Measurements from ENCODE around the gene SERAC1.
"Not testable (repeated sequence)": the region's sequence is repeated elsewhere in the genome, so short reads cannot be mapped to it uniquely, and the experiment has no call there.

The SERAC1 gene

DNA sequence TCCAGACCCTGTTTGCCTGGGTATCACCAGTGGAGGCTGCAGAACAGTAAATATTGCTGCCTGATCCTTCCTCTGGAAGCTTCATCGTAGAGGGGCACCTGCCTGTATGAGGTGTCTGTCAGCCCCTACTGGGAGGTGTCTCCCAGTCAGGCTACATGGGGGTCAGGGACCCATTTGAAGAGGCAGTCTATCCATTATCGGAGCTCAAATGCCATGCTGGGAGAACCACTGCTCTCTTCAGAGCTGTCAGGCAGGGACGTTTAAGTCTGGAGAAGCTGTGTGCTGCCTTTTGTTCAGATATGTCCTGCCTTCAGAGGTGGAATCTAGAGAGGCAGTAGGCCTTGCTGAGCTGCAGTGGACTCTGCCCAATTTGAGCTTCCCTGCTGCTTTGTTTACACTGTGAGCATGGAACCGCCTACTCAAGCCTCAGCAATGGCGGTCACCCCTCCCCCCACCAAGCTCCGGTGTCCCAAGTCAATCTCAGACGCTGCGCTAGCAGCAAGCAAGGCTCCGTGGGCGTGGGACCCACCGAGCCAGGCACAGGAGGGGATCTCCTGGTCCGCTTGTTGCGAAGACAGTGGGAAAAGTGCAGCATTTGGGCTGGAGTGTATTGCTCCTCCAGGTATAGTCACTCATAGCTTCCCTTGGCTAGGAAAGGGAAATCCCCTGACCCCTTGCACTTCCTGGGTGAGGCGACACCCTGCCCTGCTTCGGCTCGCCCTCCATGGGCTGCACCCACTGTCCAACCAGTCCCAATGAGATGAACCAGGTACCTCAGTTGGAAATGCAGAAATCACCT is 15.3 kb upstream of the SERAC1 start:
- intact Hi-C loops (cut with DNase I); DNase-seq: not testable (repeated sequence)

DNA sequence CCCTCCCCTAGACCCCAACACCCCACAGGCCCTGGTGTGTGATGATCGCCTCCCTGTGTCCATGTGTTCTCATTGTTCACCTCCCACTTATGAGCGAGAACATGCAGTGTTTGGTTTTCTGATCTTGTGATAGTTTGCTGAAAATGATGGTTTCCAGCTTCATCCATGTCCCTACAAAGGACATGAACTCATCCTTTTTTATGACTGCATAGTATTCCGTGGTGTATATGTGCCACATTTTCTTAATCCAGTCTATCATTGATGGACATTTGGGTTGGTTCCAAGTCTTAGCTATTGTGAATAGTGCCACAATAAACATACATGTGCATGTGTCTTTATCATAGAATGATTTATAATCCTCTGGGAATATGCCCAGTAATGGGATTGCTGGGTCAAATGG is 9.7 kb upstream of the SERAC1 start:
- DNase-seq; intact Hi-C loops (cut with DNase I): not testable (repeated sequence)

DNA sequence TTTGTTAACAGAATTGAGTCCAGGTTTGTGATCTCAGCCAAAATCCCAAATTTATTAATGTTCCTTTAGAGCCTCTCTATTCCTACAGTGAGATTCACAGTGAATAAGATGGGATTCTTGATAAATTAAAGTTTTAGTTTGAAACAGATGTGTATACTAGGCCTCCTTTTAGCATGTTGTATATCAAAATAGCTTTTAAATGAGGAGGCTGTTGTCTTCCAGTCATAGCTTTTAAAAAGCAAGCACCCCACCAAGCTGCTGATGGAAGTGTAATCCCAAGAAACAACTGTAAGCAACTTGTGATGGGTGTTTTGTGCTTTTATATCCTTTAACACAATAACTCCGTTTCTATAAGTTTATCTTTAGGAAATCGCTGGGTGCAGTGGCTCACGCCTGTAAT is 7.0 kb upstream of the SERAC1 start:
- intact Hi-C loops (cut with DNase I), result no loop called here
- DNase-seq, result no peak

DNA sequence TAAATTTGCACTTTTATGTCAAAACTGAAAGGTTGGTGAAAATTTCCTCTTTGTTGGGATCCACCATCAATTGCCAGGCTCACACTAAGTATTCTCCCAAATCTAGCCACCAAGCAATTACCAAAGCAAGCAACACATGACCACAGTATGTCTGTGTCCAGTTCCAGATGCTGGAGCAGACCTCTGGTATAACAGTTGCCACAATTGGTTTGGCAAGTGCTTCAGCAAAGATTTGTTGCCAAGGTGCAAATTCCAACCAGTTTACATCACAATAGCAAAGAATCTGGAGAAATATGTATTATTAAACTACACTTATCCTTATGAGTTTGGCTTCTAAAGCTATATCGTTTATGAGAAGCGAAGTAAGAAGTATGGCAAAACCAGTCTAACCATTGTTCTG is 6.5 kb upstream of the SERAC1 start:
- no peak for DNase-seq
- intact Hi-C loops (cut with DNase I), result no loop called here

DNA sequence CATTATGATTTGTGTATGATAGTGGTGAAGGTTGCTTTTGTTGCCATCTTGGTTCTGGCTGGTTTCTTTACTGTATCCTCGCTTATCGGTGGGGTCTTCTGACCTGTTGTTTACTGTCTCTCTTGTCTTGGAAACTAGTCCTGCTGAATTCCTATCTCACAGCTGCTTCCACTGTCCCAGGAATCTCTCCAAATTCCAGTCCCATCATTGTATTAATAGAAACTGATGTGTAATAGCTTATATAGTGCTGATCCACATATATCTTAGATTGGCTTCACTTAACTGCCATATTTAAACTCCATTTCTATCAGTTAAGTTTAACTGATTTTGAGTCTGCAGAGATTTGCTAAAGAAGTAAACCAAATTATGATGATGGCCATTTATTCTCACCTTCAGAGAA is 6.0 kb upstream of the SERAC1 start:
- intact Hi-C loops (cut with DNase I), result no loop called here
- DNase-seq, result no peak

DNA sequence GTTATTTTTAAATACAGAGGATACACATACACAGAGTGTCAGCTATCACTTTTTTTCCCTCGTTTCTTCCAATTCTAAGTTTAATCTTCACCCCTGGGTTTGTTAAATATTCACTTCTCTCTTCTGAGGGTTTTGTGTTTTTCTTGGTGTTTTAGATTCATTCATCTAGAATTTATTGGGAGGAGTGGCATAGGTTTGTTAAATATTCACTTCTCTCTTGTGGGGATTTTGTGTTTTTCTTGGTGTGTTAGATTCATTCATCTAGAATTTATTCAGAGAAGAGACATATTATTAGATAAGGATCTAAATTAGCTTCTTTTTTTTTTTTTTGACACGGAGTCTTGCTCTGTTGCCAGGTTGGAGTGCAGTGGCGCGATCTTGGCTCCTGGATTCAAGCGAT is 3.9 kb upstream of the SERAC1 start:
- DNase-seq, result no peak
- intact Hi-C loops (cut with DNase I), result no loop called here

DNA sequence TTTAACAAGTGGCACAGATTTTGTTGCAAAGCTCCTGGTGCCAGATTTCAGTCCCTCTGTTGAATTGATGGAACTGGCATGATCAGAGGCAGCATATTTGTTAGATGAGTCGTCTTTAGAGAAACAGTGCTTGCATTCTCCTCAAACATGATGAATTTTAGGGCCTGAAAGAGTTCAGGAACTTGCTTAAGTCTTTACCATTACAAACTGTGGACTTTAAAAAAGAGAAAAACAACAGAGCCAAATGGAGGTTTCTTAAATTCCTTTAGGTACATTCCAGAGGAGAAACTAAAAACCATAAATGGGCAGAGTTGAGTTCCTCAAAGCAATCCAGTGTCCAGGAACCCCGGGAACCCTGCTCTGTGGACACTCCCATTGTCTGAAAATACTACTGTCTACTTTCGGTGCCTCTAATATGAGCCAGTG is 2.6 kb upstream of the SERAC1 start:
- peak in 2 of 42 donors; percentile 12 to 50 for DNase-seq
- intact Hi-C loops (cut with DNase I), result no loop called here

DNA sequence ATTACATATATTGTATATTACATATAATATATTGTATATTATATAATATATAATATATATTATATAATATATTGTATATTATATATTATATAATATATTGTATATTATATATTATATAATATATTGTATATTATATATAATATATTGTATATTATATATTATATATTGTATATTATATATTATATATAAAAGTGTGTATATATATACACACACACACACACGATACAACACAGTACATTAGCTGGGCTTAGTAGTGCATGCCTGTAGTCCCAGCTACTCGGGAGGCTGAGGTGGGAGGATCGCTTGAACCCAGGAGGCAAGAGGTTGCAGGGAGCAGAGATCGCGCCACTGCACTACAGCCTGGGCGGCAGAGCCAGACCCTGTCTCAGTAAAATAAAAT is 1.6 kb upstream of the SERAC1 start:
- intact Hi-C loops (cut with DNase I); DNase-seq: not testable (repeated sequence)

DNA sequence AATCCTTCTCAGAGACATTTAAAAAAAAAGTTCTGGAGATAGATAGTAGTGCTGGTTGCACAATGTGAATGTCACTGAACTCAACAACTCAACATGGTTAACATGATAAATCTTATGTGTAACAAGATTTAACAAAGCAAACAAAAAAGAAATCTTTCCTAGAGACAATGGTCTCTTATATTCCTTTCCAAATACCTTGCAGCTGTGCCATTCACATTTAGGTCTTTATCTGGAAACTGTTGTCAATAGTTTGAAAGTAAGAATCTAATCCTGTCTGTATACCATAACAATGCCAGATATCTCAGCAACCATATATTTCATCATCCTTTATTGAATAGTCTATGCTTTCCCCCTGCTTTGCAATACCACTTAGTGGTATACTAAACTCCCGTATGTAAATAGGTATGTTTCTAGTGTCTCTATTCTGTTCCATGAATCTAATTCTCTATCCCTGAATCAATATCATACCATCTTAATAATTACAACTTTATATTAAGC is 2.1 kb downstream of the SERAC1 start:
- DNase-seq, result no peak
- intact Hi-C loops (cut with DNase I), result no loop called here

DNA sequence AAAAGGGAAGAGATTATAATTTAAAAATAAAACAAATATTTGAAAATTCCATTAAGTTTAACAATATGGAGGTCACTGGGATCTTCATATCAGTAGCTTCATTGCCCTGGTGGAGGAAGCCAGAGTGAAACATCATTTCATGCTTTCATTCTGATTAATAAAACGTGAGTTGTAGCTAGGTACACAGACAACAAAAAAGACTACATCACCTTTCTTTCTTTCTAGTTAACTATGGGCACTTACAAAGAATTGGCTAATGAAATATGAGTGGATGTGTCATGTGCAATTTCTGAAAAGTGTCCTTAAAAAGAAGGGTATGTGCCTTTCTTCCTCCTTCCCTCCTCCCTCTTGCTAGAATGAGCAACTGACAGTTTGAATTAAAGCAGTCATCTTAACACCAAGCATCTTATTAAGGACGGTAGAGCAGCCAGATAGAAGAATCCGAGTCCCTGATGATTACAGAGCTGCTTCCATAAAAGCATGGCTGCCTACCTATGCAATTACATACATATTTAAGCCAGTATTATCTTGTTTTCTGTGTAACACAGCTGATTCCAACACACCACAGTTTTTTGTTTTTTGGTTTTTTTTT is 3.4 kb downstream of the SERAC1 start:
- no peak for DNase-seq
- intact Hi-C loops (cut with DNase I), result no loop called here

DNA sequence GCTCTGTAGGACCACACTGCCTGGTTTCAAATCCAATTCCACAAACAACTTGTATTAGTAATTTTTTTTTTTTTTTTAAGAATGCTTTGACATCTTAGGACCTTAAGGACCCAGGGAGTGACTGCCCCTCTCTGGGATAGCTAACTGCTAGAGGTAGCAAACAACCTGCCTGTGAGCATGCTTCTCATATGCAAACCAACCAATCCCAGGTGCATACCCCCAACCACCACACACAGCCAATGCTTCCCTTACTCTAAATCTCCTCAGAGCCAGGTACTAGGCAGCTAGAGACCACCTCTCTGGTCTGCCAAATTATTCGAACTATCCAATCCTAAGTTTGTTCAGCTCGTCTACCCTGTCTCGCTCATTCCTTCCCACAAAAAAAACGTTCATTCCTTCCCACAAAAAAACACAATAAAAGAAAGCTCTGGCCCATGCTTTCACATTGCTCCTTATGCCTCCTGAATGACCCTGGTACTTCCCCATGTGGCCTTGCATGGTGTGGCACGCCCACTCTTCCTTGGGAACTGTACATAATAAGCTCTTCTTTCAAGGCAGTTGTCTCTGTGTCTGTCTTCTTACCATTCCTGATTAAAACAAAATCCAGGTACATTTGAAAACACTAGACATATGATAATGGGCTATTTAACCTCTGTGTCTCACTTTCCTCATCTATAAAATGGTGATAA is 6.4 kb downstream of the SERAC1 start:
- DNase-seq, result no peak
- intact Hi-C loops (cut with DNase I), result no loop called here

DNA sequence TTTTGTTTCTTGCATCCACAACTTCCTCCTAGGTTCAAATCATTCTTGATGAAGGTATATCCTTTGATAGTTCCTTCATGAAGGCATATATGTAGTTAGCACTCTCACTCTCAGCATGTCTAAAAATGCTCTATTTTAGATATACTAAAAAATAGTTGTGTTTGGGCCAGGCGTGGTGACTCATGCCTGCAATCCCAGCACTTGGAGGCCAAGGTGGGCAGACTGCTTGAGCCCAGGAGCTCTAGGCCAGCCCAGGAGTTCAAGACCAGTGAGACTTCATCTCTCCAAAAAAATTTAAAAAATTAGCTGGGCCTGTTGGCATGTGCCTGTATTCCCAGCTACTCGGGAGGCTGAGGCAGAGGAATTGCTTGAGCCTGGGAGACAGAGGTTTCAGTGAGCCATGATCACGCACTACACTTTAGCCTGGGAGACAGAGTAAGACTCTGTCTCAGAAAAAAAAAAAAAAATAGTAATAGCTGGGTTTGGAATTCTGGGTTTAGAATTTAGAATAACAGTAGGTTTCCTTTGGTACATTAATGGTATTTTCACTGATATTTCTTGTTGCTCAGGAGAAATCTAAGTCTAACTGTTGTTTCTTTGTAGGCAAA is 7.0 kb downstream of the SERAC1 start:
- intact Hi-C loops (cut with DNase I), result no loop called here
- DNase-seq, result no peak

DNA sequence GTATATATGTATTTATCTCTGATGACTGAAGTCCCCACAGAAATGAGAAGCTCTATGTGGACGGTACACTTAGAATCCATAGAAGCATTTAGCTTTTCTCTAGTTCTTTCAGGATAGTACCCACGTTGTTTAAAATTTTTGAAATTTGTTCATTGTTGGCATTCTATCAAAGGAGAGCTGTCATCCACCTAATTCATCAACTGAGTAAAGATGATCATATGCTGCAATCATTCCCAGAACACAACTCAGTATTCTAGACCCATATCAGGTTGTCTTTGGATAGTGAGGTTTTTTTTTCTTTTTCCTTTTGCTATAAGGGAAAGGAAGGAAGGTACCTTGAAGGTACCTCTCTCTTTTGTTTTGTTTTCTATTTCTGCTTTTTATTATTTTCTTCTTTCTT is 9.3 kb downstream of the SERAC1 start:
- intact Hi-C loops (cut with DNase I), result no loop called here
- no peak for DNase-seq

DNA sequence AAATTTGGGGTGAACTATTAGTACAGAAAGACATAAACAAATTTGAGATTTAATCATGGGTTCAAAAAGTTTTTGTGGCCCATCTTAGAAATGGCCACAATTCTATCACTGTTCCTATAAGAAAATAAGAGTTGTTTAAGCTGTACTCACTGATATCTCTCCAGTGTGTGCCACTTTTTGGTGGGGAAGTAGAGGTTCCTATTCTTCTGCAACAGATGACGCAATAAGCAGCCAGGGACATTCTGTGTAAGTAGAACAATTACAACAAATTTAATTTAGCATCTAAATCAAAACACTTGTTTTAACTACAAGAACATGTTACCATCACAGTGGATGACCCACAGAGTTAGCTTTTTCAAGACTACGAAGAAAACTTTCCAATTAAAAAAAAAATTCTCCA is 9.9 kb downstream of the SERAC1 start:
- DNase-seq, result no peak
- intact Hi-C loops (cut with DNase I), result no loop called here

DNA sequence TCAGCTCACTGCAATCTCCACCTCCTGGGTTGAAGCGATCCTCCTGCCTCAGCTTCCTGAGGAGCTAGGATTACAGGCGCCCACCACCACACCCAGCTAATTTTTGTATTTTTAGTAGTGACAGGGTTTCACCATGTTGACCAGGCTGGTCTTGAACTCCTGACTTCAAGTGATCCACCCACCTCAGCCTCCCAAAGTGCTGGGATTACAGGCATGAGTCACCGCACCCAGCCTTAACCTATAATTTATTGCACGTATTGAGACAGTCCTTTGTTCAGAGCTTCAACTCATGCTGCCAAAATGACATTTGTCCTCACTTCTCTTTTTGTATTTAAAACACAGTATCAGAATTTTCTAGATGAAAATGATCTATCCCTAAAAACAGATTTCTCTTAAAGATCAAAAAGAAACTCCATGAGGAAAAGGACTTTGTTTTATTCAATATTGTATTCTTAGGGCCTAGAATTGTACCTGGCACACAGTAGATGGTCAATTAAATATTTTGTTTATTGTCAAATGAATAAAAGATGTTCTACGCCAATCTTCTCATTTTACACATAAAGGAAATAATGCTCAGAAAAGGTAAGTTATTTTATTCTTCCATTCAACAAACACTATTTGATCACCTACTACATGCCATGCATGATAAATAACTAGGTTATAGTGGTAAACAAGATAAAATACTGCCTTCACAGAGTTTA is 10.8 kb downstream of the SERAC1 start:
- peak in 4 of 42 donors; percentile 18 to 25 (median 20) for DNase-seq
- intact Hi-C loops (cut with DNase I), result no loop called here

DNA sequence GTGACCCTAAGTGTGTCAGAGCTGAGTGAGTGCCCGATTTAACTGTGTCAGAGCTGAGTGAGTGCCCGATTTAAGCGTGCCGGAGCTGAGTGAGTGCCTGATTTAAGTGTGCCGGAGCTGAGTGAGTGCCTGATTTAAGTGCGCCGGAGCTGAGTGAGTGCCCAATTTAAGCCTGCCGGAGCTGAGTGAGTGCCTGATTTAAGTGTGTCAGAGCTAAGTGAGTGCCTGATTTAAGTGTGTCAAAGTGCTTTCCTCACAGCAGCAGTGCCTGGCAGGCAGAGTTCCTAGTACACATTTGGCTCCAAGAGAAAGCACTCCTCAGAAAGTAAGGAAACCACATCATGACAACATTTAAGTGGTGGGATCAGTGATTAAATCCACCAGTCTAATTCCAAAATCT is 13.2 kb downstream of the SERAC1 start:
- intact Hi-C loops (cut with DNase I), result no loop called here
- no peak for DNase-seq

DNA sequence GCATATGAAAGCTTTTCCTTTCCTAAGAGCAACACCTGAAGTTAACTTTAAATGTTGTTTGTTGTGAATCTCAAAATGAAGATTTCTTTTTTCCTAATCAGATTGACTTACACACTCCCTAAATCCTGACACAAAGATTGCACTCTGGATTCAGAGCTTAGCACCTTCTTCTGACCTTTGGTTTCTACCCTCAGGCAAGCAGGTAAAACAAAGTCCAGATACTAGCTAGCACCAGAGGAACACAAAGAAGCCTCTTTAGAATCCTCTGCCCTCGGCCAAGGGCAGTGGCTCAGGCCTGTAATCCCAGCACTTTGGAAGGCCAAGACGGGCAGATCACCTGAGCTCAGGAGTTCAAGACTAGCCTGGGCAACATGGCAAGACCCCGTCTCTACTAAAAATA is 14.5 kb downstream of the SERAC1 start:
- intact Hi-C loops (cut with DNase I), result no loop called here
- DNase-seq, result no peak

DNA sequence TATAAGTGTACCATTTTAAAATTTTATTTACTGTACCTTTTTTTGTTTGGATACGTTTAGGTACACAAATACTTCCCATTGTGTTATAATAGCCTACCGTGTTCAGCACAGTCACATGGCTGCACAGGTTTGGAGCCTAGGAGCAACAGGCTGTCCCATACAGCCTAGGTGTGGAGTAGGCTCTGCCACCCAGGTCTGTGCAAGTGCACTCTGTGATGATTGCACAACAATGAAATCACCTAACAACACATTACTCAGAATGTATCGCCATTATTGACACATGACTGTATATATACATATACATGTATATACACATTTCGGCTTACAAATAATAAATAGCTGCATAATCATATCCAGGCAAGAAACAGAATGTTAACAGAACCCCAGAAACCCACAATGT is 15.4 kb downstream of the SERAC1 start:
- DNase-seq, result no peak
- intact Hi-C loops (cut with DNase I), result no loop called here

DNA sequence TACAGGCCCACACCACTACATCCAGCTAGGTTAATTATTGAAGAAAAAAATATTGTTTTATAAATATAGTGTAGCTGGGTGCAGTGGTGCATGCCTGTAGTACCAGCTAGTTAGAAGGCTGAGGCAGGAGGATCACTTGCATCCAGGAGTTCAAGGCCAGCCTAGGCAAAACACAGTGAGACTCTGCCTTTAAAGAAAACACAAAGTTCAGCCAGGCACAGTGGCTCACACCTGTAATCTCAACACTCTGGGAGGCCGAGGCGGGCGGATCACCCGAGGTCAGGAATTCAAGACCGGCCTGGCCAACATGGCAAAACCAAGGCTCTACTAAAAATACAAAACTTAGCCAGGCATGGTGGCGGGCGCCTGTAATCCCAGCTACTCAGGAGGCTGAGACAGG is 16.0 kb downstream of the SERAC1 start:
- intact Hi-C loops (cut with DNase I); DNase-seq: not testable (repeated sequence)

Data from head of caudate nucleus (tissue), 42 donors.